ENCODE data around the gene SMAP1.
"Not testable (repeated sequence)": the region's sequence is repeated elsewhere in the genome, so short reads cannot be mapped to it uniquely, and the experiment has no call there.

SMAP1 gene

DNA sequence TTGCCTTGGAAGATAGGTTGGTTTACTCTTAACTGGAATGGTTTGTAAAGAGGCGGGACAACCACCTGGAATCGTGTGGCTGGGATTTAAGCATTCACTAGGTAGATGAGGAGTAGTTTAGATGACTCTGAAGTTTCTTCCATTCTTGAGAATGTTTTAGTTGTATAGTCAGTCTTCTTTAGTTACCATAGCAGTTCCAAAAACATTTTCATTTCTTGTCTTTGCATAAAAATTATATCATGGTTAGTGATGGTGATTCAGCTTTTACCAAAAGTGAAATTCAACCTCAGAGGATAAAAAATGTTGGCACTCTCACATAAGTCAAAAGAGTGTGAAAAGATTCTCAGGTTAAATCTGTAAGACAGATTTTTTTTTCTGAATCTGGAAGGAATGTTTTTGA is 70.3 kb downstream of the SMAP1 start:
- H3K4me1 Mint-ChIP-seq (ENCODE audit: low read depth): peaks cover 1% of the 10 kb centered on the region
- no peak overlapping the region for H3K27ac Mint-ChIP-seq
- H3K27me3 Mint-ChIP-seq (ENCODE audit: low read depth): no peaks in the 10 kb centered on the region
- peaks cover 20% of the 10 kb centered on the region for H3K9me3 Mint-ChIP-seq
- H3K4me3 Mint-ChIP-seq: no peak overlapping the region
- H3K36me3 Mint-ChIP-seq (ENCODE audit: low read depth): peaks cover 60% of the 10 kb centered on the region
- DNase-seq (ENCODE audit: low spot score): no peak

GRCh38 chr6:70739534-70739933 is 71.9 kb downstream of the SMAP1 start:
- DNase-seq (ENCODE audit: low spot score): no peak
- Mint-ChIP-seq H3K36me3 (ENCODE audit: low read depth) (peaks cover 61% of the 10 kb centered on the region), H3K27ac (no peak overlapping the region), H3K4me1 (ENCODE audit: low read depth) (peaks cover 1% of the 10 kb centered on the region), H3K4me3 (no peak overlapping the region), H3K27me3 (ENCODE audit: low read depth) (no peaks in the 10 kb centered on the region), H3K9me3 (peaks cover 23% of the 10 kb centered on the region)

DNA sequence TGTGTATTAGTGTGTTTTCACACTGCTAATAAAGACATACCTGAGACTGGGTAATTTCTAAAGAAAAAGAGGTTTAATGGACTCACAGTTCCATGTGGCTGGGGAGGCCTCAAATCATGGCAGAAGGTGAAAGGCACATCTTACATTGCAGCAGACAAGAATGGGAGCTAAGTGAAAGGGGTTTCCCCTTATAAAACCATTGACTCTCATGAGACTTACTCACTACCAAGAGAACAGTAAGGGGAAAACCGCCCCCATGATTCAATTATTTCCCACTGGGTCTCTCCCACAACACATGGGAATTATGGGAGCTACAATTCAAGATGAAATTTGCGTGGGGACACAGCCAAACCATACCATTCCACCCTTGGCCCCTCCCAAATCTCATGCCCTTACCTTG is 73.1 kb downstream of the SMAP1 start:
- Mint-ChIP-seq H3K36me3 (ENCODE audit: low read depth) (peaks cover 59% of the 10 kb centered on the region), H3K9me3 (peaks cover 29% of the 10 kb centered on the region)
- H3K4me3 Mint-ChIP-seq; DNase-seq (ENCODE audit: low spot score); H3K27me3 Mint-ChIP-seq (ENCODE audit: low read depth); H3K4me1 Mint-ChIP-seq (ENCODE audit: low read depth); H3K27ac Mint-ChIP-seq: not testable (repeated sequence)

- H3K4me3 Mint-ChIP-seq: not testable (repeated sequence)
- H3K36me3 Mint-ChIP-seq (ENCODE audit: low read depth): peaks cover 58% of the 10 kb centered on the region
Measured at GRCh38 chr6:70742462-70742861, 74.8 kb downstream of the SMAP1 start.

GRCh38 chr6:70753870-70754380 is 86.2 kb downstream of the SMAP1 start:
- no peak overlapping the region for H3K4me3 Mint-ChIP-seq
- DNase-seq (ENCODE audit: low spot score): no peak
- peaks cover 19% of the 10 kb centered on the region for H3K36me3 Mint-ChIP-seq (ENCODE audit: low read depth)
- H3K27me3 Mint-ChIP-seq (ENCODE audit: low read depth): no peaks in the 10 kb centered on the region
- H3K9me3 Mint-ChIP-seq: peaks cover 5% of the 10 kb centered on the region
- no peak overlapping the region for H3K27ac Mint-ChIP-seq
- H3K4me1 Mint-ChIP-seq (ENCODE audit: low read depth): peaks cover 2% of the 10 kb centered on the region

More at GRCh38 chr6:70742462-70742861, 74.8 kb downstream of the SMAP1 start:
- peaks cover 32% of the 10 kb centered on the region for H3K9me3 Mint-ChIP-seq
- H3K4me1 Mint-ChIP-seq (ENCODE audit: low read depth); H3K27ac Mint-ChIP-seq; DNase-seq (ENCODE audit: low spot score); H3K27me3 Mint-ChIP-seq (ENCODE audit: low read depth): not testable (repeated sequence)

- H3K27me3 Mint-ChIP-seq (ENCODE audit: low read depth): no peaks in the 10 kb centered on the region
- H3K27ac Mint-ChIP-seq: no peak overlapping the region
- H3K4me1 Mint-ChIP-seq (ENCODE audit: low read depth): no peaks in the 10 kb centered on the region
- H3K9me3 Mint-ChIP-seq: peaks cover 5% of the 10 kb centered on the region
- peaks cover 20% of the 10 kb centered on the region for H3K36me3 Mint-ChIP-seq (ENCODE audit: low read depth)
- H3K4me3 Mint-ChIP-seq: no peak overlapping the region
- DNase-seq (ENCODE audit: low spot score): no peak
Measured at GRCh38 chr6:70758883-70759282, 91.2 kb downstream of the SMAP1 start.

DNA sequence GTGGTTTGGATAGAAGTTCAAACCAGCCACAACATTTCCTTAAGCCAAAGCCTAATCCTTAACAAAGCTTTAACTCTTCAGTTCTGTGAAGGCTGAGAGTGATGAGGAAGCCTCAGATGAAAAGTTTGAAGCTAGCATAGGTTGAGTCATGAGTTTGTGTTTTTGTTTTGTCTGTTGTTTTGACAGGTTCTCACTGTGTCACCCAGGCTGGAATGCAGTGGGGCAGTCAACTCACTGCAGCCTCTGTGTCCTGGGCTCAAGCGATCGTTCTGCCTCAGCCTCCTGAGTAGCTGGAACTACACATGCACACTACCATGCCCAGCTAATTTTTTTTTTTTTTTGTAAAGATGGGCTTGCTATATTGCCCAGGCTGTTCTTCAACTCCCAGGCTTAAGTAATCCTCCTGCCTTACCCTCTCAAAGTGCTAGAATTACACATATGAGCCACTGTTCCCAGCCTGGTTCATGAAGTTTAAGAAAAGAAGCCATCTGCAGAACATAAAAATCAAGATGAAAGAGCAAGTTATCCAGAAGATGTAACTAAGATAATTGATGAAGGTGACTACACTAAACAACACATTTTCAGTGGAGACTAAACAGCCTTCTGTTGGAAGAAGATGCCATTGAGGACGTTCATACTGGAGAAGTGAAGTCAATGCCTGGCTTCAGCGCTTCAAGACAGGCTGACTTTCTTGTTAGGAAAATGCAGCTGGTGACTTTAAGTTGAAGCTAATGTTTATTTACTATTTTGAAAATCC is 96.2 kb downstream of the SMAP1 start:
- peaks cover 17% of the 10 kb centered on the region for H3K36me3 Mint-ChIP-seq (ENCODE audit: low read depth)
- H3K9me3 Mint-ChIP-seq: no peaks in the 10 kb centered on the region
- DNase-seq (ENCODE audit: low spot score): no peak
- no peaks in the 10 kb centered on the region for H3K27me3 Mint-ChIP-seq (ENCODE audit: low read depth)
- H3K4me1 Mint-ChIP-seq (ENCODE audit: low read depth): no peaks in the 10 kb centered on the region
- H3K4me3 Mint-ChIP-seq: no peak overlapping the region
- no peak overlapping the region for H3K27ac Mint-ChIP-seq

DNA sequence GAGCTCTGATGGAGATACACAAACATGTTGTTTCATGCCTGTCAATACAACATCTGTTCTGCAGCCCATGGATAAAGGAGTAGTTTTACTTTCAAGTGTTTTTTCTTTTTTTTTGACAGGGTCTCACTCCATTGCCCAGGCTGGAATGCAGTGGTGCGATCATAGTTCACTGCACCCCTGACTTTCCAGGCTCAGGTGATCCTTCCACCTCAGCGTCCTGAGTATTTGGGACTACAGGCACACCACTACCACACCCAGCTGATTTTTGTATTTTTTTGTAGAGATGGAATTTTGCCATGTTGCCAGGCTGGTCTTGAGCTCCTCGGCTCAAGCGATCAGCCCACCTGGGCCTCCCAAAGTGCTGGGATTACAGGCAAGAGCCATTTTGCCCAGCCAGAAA is 97.0 kb downstream of the SMAP1 start:
- H3K4me1 Mint-ChIP-seq (ENCODE audit: low read depth): no peaks in the 10 kb centered on the region
- H3K36me3 Mint-ChIP-seq (ENCODE audit: low read depth): peaks cover 20% of the 10 kb centered on the region
- H3K4me3 Mint-ChIP-seq: no peak overlapping the region
- H3K27me3 Mint-ChIP-seq (ENCODE audit: low read depth): no peaks in the 10 kb centered on the region
- no peak for DNase-seq (ENCODE audit: low spot score)
- H3K27ac Mint-ChIP-seq: no peak overlapping the region
- no peaks in the 10 kb centered on the region for H3K9me3 Mint-ChIP-seq

GRCh38 chr6:70771351-70771750 is 103.7 kb downstream of the SMAP1 start:
- H3K27ac Mint-ChIP-seq; H3K27me3 Mint-ChIP-seq (ENCODE audit: low read depth); H3K4me3 Mint-ChIP-seq; H3K9me3 Mint-ChIP-seq; DNase-seq (ENCODE audit: low spot score); H3K4me1 Mint-ChIP-seq (ENCODE audit: low read depth): not testable (repeated sequence)
- H3K36me3 Mint-ChIP-seq (ENCODE audit: low read depth): peaks cover 26% of the 10 kb centered on the region

DNA sequence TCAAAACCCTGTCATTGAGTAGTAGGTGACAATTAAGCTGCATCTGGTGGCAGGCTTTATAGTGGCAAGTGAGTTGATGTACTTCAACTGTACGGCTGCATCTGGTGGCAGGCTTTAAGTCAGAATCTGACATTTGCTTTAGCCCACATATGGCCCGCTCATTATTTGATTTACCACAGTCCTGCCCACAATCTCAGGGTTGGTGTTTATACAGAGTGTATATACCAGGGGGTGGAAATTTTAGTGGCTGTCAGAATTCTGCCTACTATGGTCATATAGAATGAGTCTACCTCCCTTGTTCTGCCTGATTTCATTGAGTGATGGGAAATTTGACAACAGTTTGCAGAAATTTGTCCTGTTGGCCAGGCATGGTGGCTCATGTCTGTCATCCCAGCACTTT is 112.3 kb downstream of the SMAP1 start:
- Mint-ChIP-seq H3K9me3 (peaks cover 29% of the 10 kb centered on the region), H3K4me3 (no peak overlapping the region), H3K27ac (no peak overlapping the region), H3K4me1 (ENCODE audit: low read depth) (no peaks in the 10 kb centered on the region), H3K36me3 (ENCODE audit: low read depth) (peaks cover 45% of the 10 kb centered on the region), H3K27me3 (ENCODE audit: low read depth) (no peaks in the 10 kb centered on the region)
- DNase-seq (ENCODE audit: low spot score): no peak

GRCh38 chr6:70790483-70791224 is 123.0 kb downstream of the SMAP1 start:
- Mint-ChIP-seq H3K4me3 (no peak overlapping the region), H3K9me3 (peaks cover 9% of the 10 kb centered on the region)

GRCh38 chr6:70797625-70798024 is 129.9 kb downstream of the SMAP1 start:
- Mint-ChIP-seq H3K9me3 (peaks cover 15% of the 10 kb centered on the region), H3K4me3 (no peak overlapping the region), H3K27ac (no peak overlapping the region), H3K27me3 (ENCODE audit: low read depth) (no peaks in the 10 kb centered on the region), H3K36me3 (ENCODE audit: low read depth) (peaks cover 42% of the 10 kb centered on the region), H3K4me1 (ENCODE audit: low read depth) (peaks cover 19% of the 10 kb centered on the region)
- DNase-seq (ENCODE audit: low spot score): no peak

More at GRCh38 chr6:70790483-70791224, 123.0 kb downstream of the SMAP1 start:
- DNase-seq (ENCODE audit: low spot score): no peak
- Mint-ChIP-seq H3K4me1 (ENCODE audit: low read depth) (no peaks in the 10 kb centered on the region), H3K27ac (no peak overlapping the region), H3K27me3 (ENCODE audit: low read depth) (no peaks in the 10 kb centered on the region), H3K36me3 (ENCODE audit: low read depth) (peaks cover 12% of the 10 kb centered on the region)

DNA sequence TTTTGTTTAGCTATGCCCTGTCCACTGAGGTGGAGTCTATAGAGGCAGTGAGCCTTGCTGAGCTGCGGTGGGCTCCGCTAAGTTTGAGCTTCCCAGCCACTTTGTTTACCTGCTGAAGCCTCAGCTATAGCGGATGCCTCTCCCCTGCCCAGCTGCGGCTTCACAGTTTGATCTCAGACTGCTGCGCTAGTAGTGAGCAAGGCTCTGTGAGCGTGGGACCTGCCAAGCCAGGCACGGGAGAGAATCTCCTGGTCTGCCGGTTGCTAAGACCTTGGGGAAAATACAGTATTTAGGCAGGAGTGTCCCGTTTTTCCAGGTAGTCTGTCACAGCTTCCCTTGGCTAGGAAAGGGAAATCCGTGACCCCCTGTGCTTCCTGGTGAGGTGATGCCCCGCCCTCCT is 138.4 kb downstream of the SMAP1 start:
- Mint-ChIP-seq H3K36me3 (ENCODE audit: low read depth) (peaks cover 49% of the 10 kb centered on the region), H3K27me3 (ENCODE audit: low read depth) (no peaks in the 10 kb centered on the region), H3K4me1 (ENCODE audit: low read depth) (peaks cover 4% of the 10 kb centered on the region), H3K4me3 (no peak overlapping the region), H3K27ac (no peak overlapping the region), H3K9me3 (peaks cover 17% of the 10 kb centered on the region)
- DNase-seq (ENCODE audit: low spot score): no peak

DNA sequence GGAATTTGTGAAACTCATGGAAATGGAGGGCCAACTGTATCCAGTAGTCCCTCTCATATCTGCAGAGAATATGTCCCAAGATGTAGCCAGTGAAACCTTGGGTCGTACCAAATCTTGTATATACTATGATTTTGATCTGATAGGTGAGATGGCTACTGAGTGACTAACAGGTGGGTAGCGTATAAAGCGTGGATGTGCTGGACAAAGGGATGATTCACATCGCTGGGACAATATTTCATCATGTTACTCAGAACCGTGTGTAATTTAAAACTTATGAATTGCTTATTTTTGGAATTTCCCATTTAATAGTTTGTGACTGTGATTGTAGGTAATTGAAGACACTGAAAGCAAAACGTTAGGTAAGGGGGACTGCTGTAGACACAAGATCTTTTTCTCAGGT is 144.1 kb downstream of the SMAP1 start:
- no peaks in the 10 kb centered on the region for H3K9me3 Mint-ChIP-seq
- H3K27ac Mint-ChIP-seq: no peak overlapping the region
- no peaks in the 10 kb centered on the region for H3K4me1 Mint-ChIP-seq (ENCODE audit: low read depth)
- H3K36me3 Mint-ChIP-seq (ENCODE audit: low read depth): peaks cover 4% of the 10 kb centered on the region
- H3K4me3 Mint-ChIP-seq: no peak overlapping the region
- H3K27me3 Mint-ChIP-seq (ENCODE audit: low read depth): no peaks in the 10 kb centered on the region
- no peak for DNase-seq (ENCODE audit: low spot score)

All from T-helper 2 cell treated with Interferon-gamma antibody and Interleukin-4, amounts not matched to agents 5 μg/mL and 100 μg/mL, for 36 hours (primary cell).